Cardiac atrium fibroblast (primary cell): ENCODE data around the gene SAMHD1. TPM values are rescaled to one million over a fixed set of nuclear protein-coding genes. Genes with fewer than 3 reads are reported as not detected.

ENCODE experiments used
- total RNA-seq: library from RNA; depleted of rRNA; stranded (reverse); fragments of >200 nt; gene quantifications from 2 replicates; pipeline ENCODE4 v1.2.3, GENCODE V29; 2015

Gene SAMHD1
- total RNA-seq, result 58.7 and 62.9 TPM in 2 replicates

GRCh38 chr20:36951198-36951978 is at the start of gene SAMHD1:
SAMHD1 (minus strand) TSS chr20:36951708; CDS start chr20:36951643, 65 bp downstream.

DNA sequence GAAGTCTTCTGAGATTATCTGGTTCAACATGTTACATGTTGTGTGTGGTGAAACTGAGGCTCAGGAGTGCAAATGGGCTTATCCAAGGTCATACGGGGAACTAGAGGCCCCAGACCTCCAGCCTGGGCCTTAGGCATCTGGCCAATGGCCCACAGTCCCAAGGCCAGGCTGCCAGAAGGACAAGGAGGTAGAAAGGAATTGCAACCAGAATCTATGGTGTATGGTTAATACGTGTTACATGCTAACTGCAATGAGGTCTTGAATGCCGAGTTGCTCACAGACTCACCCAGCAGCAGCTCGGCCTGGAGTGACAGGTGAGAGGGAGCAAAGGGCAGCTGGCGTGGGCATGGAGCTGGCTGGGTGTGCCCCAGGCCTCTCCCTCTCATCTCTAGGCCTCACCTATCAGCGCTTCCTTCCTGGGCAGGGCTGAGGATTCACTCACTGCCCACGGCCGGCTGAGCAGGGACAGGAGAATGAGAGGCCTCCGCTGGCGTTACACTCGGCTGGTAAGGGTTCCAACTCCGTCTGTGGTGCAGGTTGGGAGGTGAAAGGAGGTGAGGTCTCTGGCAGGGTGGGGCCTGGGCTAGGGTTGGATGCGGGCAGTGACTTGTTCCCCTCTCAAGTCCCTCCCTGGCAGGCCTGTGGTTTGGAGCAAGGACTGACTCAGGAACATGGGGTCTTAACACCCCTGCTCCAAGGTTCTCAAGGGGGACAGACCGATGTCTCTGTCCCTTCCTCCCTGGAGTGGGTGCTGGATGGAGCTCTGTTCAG is 75.6 kb downstream of the SAMHD1 start, which contains the start of gene TLDC2:
Gene TLDC2, plus strand, starts transcription at position 437 of the 771 bp plus-strand sequence. Its CDS starts 37 bp downstream, at position 474.

Other genes starting within 250 kb of the SAMHD1 start
- 9.4 and 17.8 TPM in 2 replicates for gene NDRG3, start 205.6 kb downstream of the SAMHD1 start, total RNA-seq
- gene DSN1, start 177.9 kb downstream of the SAMHD1 start, total RNA-seq, result 9.1 and 9.4 TPM in 2 replicates
- not detected in 2 replicates for gene TLDC2, start 75.6 kb downstream of the SAMHD1 start, total RNA-seq
- gene RBL1, start 144.3 kb upstream of the SAMHD1 start, total RNA-seq, result 5.8 and 12.1 TPM in 2 replicates
- gene RPN2, start 227.6 kb upstream of the SAMHD1 start, total RNA-seq, result 380 and 457 TPM in 2 replicates
- 0.36 and 1.9 TPM in 2 replicates for gene MROH8, start 227.8 kb upstream of the SAMHD1 start, total RNA-seq